Bronchial epithelial cell (primary cell): Measurements from ENCODE around the gene BRD9. TPM values are rescaled to one million over a fixed set of nuclear protein-coding genes. Genes with fewer than 3 reads are reported as not detected.
"Not testable (repeated sequence)": the region's sequence is repeated elsewhere in the genome, so short reads cannot be mapped to it uniquely, and the experiment has no call there.

Experiments
- DNase-seq: peaks from one replicate; pipeline ENCODE4 v3.0.0-alpha.2; 2010; ENCODE audit warnings: low read depth
- FAIRE-seq: peaks from 2 replicates; lab custom pipeline; 2011; peaks lifted over from hg19 to GRCh38; lab: Jason Lieb, UNC
- H3K27me3 ChIP-seq: 2 replicates; pipeline ENCODE4 v1.5.1; 2011; ENCODE audit warnings: low read length; ENCODE audit not compliant: control insufficient read depth, insufficient read depth
- H3K36me3 ChIP-seq: 2 replicates; pipeline ENCODE4 v1.5.1; 2011; ENCODE audit warnings: low read length; ENCODE audit not compliant: control insufficient read depth, insufficient read depth
- H3K4me3 ChIP-seq: 2 replicates; pipeline ENCODE4 v1.5.1; 2011; ENCODE audit warnings: mild to moderate bottlenecking, low read depth, low read length, control low read depth
- total RNA-seq: library from RNA; depleted of rRNA; stranded (reverse); fragments of >200 nt; gene quantifications from 2 replicates; pipeline ENCODE4 v1.2.1, GENCODE V29; 2014
- TF ChIP-seq, protein P1 (sequence below): IDR thresholded peaks from 2 replicates; pipeline ENCODE4 v1.5.1; 2011; ENCODE audit warnings: mild to moderate bottlenecking, moderate library complexity, low read length, control low read depth, inconsistent platforms; ENCODE audit not compliant: insufficient read depth, severe bottlenecking

Gene BRD9
- total RNA-seq, 1 donor from 2014 or later: 36.1 TPM

DNA sequence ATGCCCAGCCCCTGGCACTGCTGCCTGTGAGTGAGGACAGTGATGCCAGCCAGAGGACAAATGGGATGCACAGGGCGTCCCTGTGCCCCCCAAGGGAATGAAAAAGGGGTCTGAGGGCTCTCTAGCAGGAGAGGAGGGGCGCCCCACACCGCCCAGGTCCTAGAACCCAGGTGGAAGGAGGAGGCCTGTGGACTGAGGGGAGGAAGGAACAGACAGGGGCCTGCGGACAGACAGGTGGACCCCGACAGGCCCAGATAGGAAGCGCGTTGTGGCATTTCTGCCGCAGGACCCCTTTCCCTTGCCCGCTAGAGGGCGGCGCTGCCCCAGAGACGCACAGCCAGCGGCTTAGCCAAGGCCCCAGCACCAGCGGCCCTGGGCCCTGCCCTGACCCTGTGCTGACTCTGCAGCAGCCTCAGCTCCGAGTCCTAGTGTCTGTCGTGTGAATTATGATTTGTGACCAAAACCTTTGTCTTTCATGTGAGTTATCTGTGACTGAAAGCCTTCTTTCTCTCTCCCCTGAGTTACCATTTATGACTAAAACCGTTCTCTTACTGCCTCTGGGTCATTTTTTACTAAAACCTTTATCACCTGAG, 30.8 kb upstream of the BRD9 start:
- TF ChIP-seq, protein P1, sequence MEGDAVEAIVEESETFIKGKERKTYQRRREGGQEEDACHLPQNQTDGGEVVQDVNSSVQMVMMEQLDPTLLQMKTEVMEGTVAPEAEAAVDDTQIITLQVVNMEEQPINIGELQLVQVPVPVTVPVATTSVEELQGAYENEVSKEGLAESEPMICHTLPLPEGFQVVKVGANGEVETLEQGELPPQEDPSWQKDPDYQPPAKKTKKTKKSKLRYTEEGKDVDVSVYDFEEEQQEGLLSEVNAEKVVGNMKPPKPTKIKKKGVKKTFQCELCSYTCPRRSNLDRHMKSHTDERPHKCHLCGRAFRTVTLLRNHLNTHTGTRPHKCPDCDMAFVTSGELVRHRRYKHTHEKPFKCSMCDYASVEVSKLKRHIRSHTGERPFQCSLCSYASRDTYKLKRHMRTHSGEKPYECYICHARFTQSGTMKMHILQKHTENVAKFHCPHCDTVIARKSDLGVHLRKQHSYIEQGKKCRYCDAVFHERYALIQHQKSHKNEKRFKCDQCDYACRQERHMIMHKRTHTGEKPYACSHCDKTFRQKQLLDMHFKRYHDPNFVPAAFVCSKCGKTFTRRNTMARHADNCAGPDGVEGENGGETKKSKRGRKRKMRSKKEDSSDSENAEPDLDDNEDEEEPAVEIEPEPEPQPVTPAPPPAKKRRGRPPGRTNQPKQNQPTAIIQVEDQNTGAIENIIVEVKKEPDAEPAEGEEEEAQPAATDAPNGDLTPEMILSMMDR: peak; percentile 98
- DNase-seq (peak; percentile 44), FAIRE-seq (no peak)
- peaks cover 4% of the 10 kb centered on the region for H3K27me3 ChIP-seq
- peaks cover 1% of the 10 kb centered on the region for H3K36me3 ChIP-seq
- H3K4me3 ChIP-seq: no peak overlapping the region

DNA sequence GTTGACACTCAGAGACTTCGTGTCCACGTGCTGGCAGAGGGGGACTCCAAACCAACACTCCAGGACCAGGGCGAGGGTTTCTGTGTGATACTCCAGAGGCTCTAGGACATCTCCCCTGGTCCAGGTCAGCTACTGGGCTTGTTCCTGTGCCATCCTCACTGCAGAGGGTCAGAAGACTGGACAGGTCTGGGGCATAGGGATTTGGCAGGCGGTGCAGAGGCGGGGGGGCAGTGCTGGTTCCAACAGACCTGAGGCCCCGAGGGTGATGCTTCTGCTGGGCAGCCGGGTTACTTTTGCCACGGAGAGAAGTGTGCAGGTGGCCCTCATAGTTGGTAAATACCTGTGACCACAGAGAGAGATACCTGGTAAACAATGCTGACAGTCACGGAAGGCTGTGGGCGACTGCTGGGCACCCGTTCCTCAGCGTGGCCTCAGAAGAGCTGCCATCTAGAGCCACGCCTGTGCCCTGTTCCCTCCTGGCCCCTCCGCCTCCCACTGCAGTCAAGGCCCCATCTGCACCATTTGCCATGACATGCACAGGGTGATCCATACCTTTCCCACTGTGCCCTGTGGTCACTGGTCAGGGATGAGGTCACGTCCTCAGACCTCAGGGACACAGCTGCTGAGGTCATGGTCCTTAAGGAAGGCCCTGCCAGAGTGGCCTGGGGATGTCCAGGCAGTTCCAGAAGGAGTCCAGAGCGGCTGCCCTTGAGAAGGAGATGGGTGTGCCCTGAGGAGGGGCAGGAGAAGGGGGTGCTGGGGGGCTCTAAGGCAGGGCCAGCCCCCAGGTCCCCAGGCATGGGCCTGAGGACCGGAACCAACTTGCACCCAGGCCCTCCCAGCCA, 30.1 kb upstream of the BRD9 start:
- DNase-seq: no peak

DNA sequence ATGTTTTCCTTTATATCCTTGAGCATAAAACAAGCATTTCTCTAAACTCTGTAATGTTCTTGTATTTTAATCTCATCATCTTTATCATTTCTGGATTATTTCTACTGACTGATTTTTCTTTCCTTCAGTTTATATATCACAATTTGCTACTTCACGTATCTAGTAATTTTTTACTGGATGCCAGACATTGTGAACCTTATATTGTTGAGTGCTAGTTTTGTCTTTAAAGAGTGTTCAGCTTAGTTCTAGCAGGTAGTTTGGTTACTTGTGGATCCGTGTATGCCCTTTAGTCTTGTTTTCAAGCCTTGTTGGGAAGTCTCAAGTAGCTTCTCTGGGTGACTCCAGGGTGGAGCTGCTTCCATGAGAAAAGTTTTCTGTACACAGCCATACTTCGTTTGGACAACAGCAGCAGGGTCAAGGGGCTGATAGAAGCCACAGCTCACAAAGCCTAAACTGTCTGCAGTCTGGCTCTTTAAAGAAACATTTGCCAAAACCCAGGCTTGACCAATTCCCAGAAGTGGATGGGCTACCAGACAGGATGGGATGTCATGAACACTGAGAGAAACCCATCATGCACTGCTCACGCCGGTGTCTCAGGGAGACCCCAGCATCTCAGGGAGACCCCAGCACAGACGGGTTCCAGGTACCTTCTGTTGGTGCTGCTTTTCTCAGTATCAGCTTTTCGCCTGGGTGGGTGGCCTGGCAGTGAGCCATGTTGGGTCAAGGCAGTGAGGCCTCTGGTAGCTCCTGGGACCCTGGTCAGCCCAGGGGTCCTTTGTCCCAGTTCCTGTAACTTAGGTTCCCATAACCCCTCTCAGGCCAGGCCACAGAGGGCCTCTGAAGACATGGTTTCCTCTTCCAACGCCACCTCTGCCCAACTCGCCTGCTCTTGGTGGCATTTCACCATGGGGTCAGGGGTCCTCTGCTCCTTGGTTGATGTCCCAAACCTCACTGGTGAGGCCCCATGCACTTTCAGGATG, 29.1 kb upstream of the BRD9 start:
- Histone ChIP-seq H3K36me3 (peaks cover 1% of the 10 kb centered on the region), H3K4me3 (no peak overlapping the region), H3K27me3 (peaks cover 4% of the 10 kb centered on the region)
- FAIRE-seq: no peak
- DNase-seq: no peak
- TF ChIP-seq, protein P1: no peak

More for the DNA sequence above, 30.1 kb upstream of the BRD9 start:
- no peak for FAIRE-seq
- Histone ChIP-seq H3K27me3 (peaks cover 4% of the 10 kb centered on the region), H3K36me3 (peaks cover 1% of the 10 kb centered on the region), H3K4me3 (no peak overlapping the region)
- TF ChIP-seq, protein P1: no peak

DNA sequence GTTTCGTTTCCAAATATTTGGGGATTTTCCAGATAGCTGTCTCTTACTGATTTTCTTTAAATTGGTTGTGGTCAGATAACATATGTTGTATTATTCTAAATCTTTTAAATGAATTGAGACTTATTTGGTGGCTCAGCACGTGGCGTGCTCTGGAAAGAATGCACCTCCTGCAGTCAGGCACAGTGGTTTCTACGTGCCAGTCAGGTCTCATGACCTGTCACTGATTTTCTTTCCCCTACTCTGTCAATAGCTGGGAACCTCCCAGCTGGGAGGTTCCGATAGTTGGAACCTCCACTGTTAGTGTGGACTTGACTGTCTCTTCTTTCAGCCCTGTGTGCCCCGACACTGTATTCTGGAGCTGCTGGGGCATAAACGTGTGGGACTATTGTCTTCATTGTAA, 27.7 kb upstream of the BRD9 start:
- no peak for DNase-seq
- FAIRE-seq: no peak
- TF ChIP-seq, protein P1: no peak
- peaks cover 9% of the 10 kb centered on the region for H3K36me3 ChIP-seq
- H3K27me3 ChIP-seq: no peaks in the 10 kb centered on the region
- no peak overlapping the region for H3K4me3 ChIP-seq

DNA sequence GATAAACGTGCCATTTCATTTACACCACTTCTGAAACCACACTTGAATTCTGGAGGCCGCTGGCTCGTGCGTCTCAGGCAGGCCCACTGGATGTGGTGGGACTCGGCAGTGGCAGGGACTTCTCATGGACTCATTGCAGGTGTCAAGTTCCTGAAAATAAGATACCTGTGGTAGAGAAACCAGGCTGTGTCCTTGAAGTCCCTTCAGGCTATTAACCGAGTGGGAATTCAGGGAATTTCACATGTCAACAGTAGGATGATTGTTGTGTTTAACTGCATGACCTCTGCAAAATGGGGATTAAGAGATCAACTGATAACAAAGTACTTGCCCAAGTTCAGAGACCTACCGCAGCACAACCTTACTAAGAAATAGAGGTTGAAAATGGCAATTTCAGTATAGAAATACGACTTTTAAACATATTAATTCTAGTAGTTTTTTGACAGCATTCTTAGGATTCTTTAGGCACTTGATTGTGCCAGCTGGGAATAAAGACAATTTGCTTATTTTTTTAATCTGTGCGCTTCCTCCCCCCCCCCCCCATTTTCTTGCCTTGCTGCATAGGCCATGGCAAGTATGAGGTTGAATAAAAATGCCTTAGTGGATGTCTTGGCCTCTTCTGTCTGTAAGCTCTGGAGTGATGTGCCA, 26.9 kb upstream of the BRD9 start:
- DNase-seq: no peak
- FAIRE-seq: no peak
- no peaks in the 10 kb centered on the region for H3K27me3 ChIP-seq
- H3K36me3 ChIP-seq: peaks cover 9% of the 10 kb centered on the region
- H3K4me3 ChIP-seq: no peak overlapping the region
- TF ChIP-seq, protein P1: no peak

DNA sequence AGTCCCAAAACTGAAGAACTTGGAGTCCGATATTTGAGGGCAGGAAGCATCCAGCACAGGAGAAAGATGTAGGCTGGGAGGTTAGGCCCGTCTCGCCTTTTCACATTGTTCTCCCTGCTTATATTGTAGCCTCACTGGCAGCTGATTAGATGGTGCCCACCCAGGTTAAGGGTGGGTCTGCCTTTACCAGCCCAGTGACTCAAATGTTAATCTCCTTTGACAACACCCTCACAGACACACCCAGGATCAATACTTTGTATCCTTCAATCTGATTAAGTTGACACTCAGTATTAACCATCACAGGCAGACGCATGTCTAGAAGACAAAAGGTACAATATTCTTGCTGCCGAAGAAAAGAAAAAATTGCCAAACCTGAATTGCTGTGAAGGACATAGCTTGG, 26.1 kb upstream of the BRD9 start:
- H3K27me3 ChIP-seq, DNase-seq, H3K4me3 ChIP-seq, H3K36me3 ChIP-seq, FAIRE-seq: not testable (repeated sequence)
